GM21423 (cell line): ENCODE measurements around the gene NRDE2.
A peak's percentile ranks its signal among the peaks of the same experiment; 100 is the strongest.
"Not testable (repeated sequence)": the region's sequence is repeated elsewhere in the genome, so short reads cannot be mapped to it uniquely, and the experiment has no call there.

Experiments
- ATAC-seq: cut with Tn5 transposase; IDR thresholded peaks from one replicate; pipeline ENCODE4 v1.9.1; 2021; ENCODE audit warnings: mild to moderate bottlenecking, moderate library complexity; ENCODE audit not compliant: unreplicated experiment

NRDE2 gene

DNA sequence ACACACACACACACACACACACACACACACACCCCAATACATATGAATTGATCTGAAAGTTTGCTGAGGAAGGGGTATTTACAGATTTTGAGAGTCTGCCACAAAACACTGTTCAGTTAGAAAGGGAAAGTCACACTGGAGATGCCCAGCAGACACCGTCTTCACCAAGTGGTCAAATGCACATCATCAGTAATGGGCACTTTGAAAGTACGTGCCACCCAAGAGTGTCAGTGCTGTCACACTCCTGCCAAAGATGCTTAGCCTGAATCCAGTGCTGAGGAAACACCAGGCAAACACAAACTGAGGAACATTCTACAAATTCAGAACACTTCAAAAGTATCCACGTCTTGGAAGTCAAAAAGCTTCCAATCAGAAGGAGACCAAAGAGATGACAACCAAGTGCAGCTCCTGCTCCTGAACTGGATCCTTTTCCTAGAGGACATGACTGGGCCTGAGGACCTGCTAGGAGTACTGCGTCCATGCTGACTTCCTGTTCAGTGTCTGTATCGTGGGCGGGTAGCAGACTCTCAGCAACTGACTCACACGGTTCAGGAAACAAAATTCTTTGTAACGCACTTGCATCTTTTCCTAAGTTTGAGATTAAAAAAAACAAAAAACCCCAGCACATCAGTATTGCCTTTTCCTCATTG, 56.8 kb downstream of the NRDE2 start:
- ATAC-seq, result no peak

DNA sequence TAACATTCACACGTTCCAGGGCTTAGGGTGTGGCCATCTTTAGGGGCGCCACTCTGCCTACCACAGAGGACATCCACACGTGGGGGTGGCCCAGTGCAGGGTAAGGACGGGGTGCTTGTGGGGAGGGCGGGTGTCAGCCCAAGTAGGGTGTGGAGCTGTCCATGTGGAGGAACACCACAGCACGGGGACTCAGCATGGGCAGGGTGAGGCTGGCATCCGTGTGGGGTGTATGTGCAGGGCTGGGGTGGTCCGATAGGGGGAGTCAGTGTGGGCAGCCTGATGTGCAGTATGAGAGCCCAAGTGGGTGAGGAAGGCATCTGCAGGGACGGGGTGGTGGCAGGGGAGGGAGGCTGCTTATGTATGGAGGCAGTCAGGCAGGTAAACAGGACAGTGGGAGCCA, 57.7 kb downstream of the NRDE2 start:
- ATAC-seq, result no peak

DNA sequence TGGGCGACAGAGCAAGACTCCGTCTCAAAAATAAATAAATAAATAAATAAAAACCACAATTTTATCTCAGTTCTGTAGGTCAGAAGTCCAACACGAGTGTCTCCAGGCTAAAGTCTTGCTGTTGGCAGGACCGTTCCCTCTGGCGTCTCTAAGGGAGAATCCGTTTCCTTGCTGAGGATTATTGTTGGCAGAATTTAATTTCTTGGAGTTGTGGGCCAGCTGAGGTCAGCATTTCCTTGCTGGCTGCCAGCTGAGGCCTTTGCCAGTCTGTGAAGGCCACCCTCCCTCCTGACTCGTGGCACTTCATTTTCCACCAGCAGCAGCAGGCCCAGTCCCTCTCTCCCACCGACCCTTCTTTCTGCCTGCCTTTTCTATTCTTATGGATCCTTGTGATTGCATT, 58.2 kb downstream of the NRDE2 start:
- ATAC-seq, result no peak

DNA sequence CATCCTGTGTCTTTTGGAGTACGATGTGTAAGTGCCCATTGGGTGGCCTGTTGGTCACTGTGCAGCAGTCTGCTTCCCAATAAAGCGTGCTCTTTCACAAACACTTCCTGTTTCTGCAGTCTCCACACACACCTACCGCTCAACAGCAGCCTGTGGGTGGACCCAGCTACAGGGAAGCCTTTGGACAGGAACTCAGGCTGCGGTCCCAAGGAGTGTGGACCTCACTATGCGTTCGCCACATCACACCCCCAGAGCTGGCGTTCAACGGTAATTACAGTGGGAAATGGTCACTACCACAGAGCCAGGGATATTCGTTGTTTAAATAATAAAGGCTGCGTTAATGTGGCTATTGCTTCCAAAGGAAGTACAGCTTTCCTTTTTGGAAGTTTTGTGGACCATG, 59.2 kb downstream of the NRDE2 start:
- ATAC-seq, result no peak

DNA sequence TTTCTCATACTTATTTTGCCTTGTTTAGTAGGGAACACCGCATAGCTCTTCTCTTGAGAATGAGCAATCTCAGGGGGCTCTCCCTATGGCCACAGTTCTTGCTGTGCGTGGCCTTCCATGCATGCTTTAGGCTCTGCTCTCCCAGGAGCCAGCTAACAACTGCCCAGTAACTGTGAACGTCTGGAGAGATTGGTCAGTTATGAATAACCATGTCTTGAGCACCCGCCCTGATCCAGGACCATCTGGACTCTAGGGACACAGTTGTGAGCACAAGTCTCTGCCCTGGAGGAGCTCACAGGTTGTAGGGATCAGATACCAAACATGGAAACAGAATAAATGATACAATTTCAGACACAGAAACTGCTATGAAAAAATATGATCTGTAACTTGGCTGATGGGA, 63.3 kb downstream of the NRDE2 start:
- no peak for ATAC-seq

DNA sequence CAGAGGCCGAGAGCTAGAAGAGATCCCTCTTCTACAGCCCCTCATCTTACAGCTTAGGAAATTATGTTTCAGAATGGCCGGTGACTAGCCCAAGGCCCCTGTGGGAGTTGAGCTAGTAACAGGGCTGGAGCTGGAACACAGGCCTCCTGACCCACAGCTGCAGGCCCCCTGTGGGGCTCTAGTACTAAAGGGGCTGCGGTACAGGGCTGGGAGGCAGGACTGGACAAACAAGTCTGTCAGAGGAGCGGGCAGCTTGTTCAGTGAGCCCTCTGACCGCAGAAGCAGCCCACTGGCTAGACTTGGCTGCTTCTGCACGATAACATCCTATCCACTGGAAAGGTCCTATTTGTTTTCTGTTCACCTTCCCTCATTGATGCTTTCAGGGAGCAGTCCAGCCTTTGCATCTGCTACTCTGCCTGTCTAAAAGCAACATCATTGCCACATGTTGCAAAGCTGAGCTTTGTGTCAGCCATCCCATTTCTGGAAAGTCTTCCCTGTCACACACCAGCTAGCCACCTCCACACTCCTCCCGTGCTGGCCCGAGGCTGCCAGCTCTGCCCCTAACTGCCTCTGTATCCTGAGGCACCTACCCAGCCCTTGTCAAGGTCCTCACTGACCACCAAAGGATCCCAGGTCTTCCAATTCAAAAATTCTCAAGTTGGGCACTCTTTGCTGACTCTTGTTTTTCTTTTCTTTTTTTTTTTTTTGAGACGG, 65.1 kb downstream of the NRDE2 start:
- no peak for ATAC-seq

DNA sequence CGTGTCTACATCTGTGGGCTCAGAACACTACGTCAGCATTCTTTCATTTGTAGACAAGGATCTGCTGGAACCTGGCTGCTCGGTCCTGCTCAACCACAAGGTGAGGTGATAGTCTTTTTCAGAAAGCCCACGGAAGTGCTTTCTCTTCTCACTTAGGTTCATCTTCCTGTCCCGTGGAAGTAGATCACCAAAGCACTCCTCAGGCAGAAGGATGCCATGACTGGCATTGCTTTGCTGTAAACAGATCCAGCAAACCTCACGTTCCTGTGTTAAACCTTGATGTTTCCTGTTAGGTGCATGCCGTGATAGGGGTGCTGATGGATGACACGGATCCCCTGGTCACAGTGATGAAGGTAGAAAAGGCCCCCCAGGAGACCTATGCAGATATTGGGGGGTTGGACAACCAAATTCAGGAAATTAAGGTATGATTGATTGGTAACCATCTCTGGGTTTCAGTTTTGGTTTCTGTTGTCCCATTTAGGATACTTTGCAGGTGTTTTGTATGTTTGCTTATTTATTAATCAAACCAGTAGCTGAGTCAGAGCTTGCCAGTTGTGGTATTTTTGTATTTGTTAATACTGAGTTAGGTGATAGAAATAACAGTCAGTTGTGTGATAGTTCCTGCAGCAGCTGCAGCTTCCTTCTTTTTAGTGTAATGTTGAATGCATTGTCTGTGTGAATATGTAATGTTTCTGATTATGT, 67.8 kb downstream of the NRDE2 start:
- ATAC-seq, result peak; percentile 81

DNA sequence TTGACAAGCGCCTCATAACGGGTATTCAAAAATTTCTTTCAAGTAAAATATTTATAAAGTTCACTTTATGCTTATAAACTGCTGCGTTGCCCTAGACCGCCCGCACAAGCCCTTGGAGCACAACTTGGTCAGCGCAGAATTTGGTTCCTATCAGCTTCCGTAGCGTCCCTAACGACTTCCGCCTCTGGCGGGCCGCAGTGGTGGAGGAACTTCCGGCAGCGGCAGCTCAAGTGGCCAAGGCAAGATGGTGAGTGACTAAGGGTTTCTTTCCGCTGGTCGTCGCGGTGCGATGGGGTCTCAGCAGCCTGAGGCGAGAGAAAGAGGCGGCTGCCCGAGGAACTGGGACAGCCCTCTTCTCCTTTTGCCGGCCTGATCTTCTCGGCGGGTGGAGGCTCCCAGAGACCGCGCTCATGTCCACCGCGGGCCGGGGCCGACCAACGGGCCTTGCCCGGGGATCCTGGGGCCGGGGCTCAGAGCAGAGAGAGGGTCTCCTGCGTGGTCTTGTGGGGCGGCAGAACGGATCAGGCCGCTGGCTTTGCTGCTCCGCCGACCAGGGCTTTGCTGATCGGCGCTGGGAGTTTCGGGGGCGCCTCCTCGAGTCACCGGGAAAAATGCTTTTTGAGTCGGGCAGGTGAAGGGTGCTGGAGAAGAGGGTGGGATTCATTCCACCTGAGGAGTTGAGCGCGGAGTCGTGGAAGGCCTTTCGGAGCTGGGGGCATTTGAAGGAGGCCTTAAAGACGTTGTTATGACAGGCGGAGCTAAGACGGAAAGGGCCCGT, 75.2 kb downstream of the NRDE2 start, which contains the start of gene PSMC1:
PSMC1 (plus strand) TSS at position 200 of the 778 bp plus-strand sequence; CDS start at position 245, 45 bp downstream.
- ATAC-seq, result peak; percentile 96

DNA sequence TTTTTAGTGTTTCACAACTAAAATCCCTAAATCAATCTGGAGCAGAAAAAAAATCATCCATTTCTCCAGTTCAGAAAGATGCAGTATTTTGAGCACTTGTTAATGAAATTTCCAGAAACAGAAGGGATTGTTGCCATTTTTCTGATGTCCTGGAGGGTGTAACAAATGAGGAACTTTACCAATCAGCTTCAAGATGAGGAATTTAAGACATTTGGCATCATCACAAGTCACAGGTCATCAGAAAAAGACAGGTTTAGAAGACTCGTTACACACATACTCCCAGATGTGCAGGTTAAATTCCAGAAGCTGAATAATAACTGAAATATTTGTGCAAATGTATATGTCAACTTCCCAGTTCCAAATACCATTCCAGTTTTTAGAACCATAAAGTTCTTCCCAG, 75.9 kb downstream of the NRDE2 start:
- ATAC-seq, result no peak

DNA sequence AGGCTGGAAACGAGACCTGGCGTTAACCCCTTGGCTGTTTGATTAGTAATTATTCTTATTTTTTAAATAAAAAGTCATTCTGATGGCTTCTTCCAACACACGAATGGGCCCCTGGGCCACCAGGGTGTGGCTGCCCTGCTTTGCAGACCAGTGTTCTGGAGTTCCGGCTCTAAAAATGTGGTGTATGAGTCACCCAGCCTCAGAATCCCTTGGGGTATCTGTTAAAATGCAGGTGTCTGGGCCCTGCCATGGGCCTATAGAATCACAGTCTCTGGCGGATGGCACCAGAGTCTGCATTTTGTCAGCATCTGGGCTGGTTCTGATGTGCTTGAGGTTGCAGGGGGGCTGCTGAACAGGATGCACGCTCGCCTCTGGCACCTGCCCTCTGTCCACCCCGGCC, 77.9 kb downstream of the NRDE2 start:
- no peak for ATAC-seq

DNA sequence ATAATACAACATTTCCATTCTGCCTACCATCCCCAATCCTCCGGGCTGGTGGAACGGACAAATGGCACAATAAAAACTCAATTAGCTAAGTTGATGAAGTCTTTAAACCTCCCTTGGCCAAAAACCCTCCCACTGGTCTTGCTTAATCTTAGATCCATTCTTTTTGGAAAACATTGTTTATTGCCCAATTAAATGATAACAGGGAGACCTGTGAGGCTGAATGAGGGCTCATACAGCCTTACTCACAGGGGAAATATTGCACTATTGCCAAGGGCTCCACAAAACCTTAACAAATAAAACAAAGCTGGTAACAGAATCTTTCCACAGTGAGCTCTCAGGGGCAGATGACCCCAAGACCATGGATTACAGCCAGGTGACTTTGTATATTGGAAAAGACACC, 83.1 kb downstream of the NRDE2 start:
- ATAC-seq, result no peak

DNA sequence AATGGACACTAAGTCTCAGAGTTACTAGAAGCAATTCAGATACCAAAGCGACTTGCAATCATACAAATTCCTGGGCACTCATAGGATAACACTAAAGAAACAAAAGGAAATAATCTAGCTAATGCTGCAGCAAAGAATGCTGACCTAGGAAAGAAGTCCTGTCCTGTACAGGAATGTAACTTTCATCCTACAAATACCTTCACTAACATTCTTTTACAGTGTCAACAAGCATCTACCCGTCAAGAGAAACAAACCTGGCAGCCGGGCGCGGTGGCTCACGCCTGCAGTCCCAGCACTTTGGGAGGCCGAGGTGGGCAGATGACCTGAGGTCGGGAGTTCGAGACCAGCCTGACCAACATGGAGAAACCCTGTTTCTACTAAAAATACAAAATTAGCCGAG, 84.3 kb downstream of the NRDE2 start:
- ATAC-seq, result not testable (repeated sequence)

DNA sequence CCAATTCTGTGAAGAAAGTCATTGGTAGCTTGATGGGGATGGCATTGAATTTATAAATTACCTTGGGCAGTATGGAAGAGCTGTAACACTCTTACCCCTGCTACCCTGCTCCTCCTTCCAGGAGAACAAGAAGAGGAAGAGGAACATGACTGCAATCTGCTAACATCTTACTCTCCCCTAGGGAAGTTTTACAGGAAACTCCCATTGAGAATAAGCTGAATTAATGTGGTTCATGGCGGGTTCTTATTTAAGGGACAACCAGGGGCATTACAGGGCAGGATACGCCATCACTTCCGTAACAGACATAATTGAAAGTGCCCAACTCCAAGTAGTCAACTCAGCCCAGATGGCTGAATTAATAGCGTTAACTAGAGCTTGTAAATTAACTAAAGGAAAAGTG, 84.8 kb downstream of the NRDE2 start:
- ATAC-seq, result no peak

DNA sequence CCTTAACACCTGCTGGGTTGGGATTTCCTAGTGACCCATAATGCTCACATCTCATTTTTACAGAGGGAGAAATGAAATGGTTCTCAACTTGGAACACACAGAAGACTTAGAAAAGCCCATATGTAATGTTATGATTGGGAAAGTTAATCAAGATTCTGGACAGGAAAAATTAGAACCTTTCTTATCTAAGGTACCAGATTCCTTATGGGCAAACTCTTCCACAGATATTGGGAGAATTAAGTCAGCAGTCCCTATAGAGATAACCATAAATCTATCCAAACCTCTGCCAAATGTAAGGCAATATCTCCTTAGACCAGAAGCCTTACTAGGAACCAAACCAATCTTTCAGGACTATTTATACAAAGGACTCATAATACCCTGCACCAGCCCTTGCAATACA, 89.3 kb downstream of the NRDE2 start:
- no peak for ATAC-seq

DNA sequence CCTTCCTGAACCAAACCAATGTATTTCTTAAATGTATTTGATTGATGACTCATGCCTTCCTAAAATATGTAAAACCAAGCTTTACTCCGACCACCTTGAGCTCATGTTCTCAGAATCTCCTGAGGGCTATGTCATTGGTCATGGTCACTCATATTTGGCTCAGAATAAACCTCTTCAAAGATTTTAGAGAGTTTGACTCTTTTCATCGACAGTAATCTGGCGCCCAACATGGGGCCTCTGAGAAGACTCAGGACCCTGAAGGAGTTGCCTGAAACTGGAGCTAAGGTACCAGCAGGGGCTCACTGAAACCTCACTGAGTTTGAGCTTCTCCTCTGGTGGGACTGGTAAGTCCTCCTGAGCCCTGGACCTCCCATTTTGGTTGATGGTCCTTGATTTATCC, 92.6 kb downstream of the NRDE2 start:
- ATAC-seq, result no peak

DNA sequence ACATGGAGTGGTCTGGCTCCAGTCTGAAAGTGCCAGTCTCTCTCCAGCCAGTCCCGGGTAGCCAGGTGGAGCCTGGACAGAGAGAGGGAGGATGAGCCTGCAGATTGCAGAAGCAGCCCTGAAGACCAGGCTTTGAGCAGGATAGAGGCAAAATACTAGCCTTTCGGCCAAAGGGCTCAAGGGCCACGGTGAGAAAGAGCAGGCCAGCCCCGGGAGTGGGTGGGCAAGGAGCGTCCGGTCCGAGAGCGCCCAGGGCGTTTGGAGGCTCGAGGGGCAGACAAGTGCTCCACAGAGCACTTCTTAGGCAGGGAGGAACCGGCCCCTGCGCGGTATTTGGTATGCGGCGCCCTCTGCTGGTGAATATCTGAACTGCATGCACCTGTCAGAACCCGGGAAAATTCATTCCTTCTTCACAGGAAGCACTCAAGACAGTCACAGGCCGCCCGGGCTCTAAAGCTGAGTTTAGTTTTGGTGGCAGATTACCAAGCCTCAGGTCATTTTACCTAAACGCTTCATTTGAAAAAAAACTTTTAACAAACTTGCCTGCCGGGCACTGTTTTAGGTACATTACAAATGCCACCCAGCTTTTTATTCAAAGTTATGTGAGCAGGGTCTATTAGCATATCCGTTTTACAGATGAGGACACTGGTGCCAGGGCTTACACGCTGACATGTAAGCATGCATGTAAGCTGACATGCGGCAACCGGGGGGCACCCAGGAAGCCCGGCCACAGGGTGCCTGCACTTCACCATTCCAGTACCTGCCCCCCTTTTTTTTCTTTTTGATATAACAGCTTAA, 96.4 kb downstream of the NRDE2 start:
- peak; percentile 75 for ATAC-seq

DNA sequence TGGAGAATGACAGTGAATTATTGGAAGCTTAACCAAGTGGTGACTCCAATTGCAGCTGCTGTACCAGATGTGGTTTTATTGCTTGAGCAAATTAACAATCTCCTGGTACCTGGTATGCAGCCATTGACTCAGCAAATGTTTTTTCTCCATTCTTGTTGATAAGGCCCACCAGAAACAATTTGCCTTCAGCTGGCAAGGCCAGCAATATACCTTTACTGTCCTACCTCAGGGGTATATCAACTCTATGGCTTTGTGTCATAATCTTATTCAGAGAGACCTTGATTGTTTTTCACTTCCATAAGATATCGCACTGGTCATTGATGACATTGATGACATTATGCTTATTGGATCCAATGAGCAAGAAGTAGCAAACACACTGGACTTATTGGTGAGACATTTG, 101.8 kb downstream of the NRDE2 start:
- not testable (repeated sequence) for ATAC-seq

DNA sequence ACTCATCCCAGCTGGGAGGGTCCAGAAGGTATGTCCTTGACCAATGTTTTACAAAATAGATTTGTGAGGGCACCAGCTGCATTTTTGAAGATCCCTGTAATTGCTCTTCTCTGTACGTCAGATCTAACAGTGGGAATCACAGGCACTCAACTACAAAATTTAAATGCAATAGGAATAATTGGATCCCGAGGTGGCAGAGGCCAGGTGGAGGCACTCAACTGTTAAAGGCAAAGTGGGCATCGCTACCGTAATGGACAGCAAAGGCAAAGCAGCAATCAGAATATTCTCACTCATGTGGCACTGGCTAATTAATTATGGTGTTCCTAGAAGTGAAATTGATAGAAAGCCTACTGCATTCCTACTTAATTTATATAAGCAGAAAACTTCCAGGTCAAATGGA, 103.3 kb downstream of the NRDE2 start:
- ATAC-seq, result no peak
